ENCODE results near the gene ZNF746. TPM values are rescaled to one million over a fixed set of nuclear protein-coding genes. Genes with fewer than 3 reads are reported as not detected.

ZNF746 gene
- total RNA-seq, 6 experiments from 2014 or later, result 15.7 to 18.2 (median 16.4) TPM

GRCh38 chr7:149422914-149423301, 74.7 kb downstream of the ZNF746 start:
- TF ChIP-seq CTCF (IDR thresholded peaks at IDR 0.05), result no peak
- no peak for DNase-seq
- H3K4me1 Mint-ChIP-seq (ENCODE audit: low read depth), result no peaks in the 10 kb centered on the region
- H3K9me3 Mint-ChIP-seq, result no peaks in the 10 kb centered on the region
- H3K4me3 Mint-ChIP-seq, result no peak overlapping the region
- H3K27ac Mint-ChIP-seq, result no peak overlapping the region
- H3K36me3 Mint-ChIP-seq (ENCODE audit: low read depth), result no peaks in the 10 kb centered on the region
- H3K27me3 Mint-ChIP-seq (ENCODE audit: insufficient read depth), result peaks cover 6% of the 10 kb centered on the region; the same call in 1 of the 2 replicates

Other genes starting within 250 kb of the ZNF746 start
- 1 to 10 TPM; 7.8 to 8.9 (median 8.5) TPM for gene ZNF783, start 235.6 kb downstream of the ZNF746 start, total RNA-seq (2021; fragmentation: NEBNext Ultra II Directional; extraction: Animal tissue kit (Norgen Biotek cat#: 25700))
- 10 to 100 TPM; 13.6 to 16.7 (median 15.2) TPM for gene ZNF777, start 36.7 kb downstream of the ZNF746 start, total RNA-seq (2021; fragmentation: NEBNext Ultra II Directional; extraction: Animal tissue kit (Norgen Biotek cat#: 25700))